PC-3 (cell line): ENCODE data around the gene HDLBP.

Experiments used
- EZH2 ChIP-seq: fragments of 300-600 bp; sonication (generic); IDR thresholded peaks from one replicate; pipeline ENCODE4 v1.6.1; 2017; ENCODE audit warnings: antibody characterized with exemption, mild to moderate bottlenecking, low read length; ENCODE audit not compliant: unreplicated experiment
- EZH2phosphoT487 ChIP-seq: fragments of 300-600 bp; sonication (generic); IDR thresholded peaks from 2 replicates; pipeline ENCODE4 v1.6.1; 2018; ENCODE audit warnings: mild to moderate bottlenecking, antibody characterized with exemption, low read length, borderline replicate concordance
- TF ChIP-seq, protein P1 (sequence below): fragments of 300-600 bp; sonication (generic); conservative IDR thresholded peaks from 2 replicates; pipeline ENCODE4 v1.5.1; 2017; ENCODE audit warnings: antibody characterized with exemption, low read depth, mild to moderate bottlenecking, low read length

DNA sequence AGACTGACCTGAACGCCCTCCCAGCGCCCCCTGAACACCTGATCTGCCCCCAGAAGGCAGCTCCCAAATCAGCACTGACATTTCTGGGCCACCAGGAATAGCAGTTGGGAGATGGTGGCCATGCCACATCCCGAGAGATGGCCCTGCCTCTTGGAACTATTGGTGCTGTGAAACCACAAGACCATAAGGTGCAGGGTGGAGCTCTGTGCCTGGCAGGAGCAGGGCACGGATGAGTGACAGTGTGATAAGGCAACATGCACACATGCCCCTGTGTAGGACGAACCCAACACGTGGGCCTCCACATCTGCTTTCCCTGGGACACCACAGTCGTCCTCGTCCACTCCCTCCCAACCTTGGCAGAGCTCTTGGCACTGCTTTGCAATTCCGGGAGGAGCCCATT is 100.1 kb downstream of the HDLBP start:
- TF ChIP-seq, protein P1, sequence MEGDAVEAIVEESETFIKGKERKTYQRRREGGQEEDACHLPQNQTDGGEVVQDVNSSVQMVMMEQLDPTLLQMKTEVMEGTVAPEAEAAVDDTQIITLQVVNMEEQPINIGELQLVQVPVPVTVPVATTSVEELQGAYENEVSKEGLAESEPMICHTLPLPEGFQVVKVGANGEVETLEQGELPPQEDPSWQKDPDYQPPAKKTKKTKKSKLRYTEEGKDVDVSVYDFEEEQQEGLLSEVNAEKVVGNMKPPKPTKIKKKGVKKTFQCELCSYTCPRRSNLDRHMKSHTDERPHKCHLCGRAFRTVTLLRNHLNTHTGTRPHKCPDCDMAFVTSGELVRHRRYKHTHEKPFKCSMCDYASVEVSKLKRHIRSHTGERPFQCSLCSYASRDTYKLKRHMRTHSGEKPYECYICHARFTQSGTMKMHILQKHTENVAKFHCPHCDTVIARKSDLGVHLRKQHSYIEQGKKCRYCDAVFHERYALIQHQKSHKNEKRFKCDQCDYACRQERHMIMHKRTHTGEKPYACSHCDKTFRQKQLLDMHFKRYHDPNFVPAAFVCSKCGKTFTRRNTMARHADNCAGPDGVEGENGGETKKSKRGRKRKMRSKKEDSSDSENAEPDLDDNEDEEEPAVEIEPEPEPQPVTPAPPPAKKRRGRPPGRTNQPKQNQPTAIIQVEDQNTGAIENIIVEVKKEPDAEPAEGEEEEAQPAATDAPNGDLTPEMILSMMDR, result no peak
- no peak for TF ChIP-seq EZH2
- TF ChIP-seq EZH2phosphoT487, result no peak
